IMR-90 (cell line): ENCODE measurements around the gene SNRNP35. TPM values are rescaled to one million over a fixed set of nuclear protein-coding genes. Genes with fewer than 3 reads are reported as not detected.

Source experiments
- ATAC-seq: fragments of 200-7000 bp; cut with Tn5 transposase; 2 replicates; pipeline ENCODE4 v1.9.1; 2020; ENCODE audit warnings: low read depth, mild to moderate bottlenecking, moderate library complexity
- BruUV-seq: library from RNA; stranded (reverse); fragments of 400-500 nt; replicated peaks from 2 replicates; lab custom pipeline; 2021; lab: Mats Ljungman, UMichigan
- CTCF ChIA-PET: fragments of 300-600 bp; formaldehyde crosslinking; extraction: SDS; loops from one replicate; lab custom pipeline; 2021; ENCODE audit warnings: antibody characterized with exemption; lab: Yijun Ruan, JAX
- POLR2A ChIA-PET: fragments of 300-600 bp; sonication (Branson Sonifier 250); formaldehyde crosslinking; loops from one replicate; lab custom pipeline; 2022; ENCODE audit warnings: antibody characterized with exemption; ENCODE audit not compliant: unreplicated experiment; lab: Charles Lee
- DNase-seq: peaks from one replicate; pipeline ENCODE4 v3.0.0; 2013
- H2AFZ ChIP-seq: replicated peaks from 2 replicates; pipeline ENCODE3; 2013; ENCODE audit warnings: low read length, mild to moderate bottlenecking; ENCODE audit not compliant: poor library complexity
- H2AK5ac ChIP-seq: 2 replicates; pipeline ENCODE4 v1.6.1; 2013; ENCODE audit warnings: low read depth, low read length, inconsistent platforms
- H2AK9ac ChIP-seq: replicated peaks from 2 replicates; pipeline ENCODE3; 2013; ENCODE audit warnings: mild to moderate bottlenecking, low read depth, low read length, moderate library complexity; ENCODE audit not compliant: poor library complexity
- H2BK120ac ChIP-seq: 2 replicates; pipeline ENCODE4 v1.6.1; 2013; ENCODE audit warnings: low read depth, low read length, inconsistent platforms
- H2BK15ac ChIP-seq: 3 replicates; pipeline ENCODE4 v1.6.1; 2013; ENCODE audit warnings: low read depth, low read length, inconsistent platforms
- H2BK20ac ChIP-seq: 2 replicates; pipeline ENCODE4 v1.6.1; 2013; ENCODE audit warnings: low read depth, mild to moderate bottlenecking, inconsistent platforms, low read length, moderate library complexity
- H2BK5ac ChIP-seq: 2 replicates; pipeline ENCODE4 v1.6.1; 2013; ENCODE audit warnings: mild to moderate bottlenecking, low read depth, low read length, inconsistent platforms; ENCODE audit not compliant: poor library complexity, severe bottlenecking
- H3K14ac ChIP-seq: replicated peaks from 2 replicates; pipeline ENCODE4 v1.6.1; 2013; ENCODE audit warnings: low read depth, low read length, inconsistent platforms
- H3K18ac ChIP-seq: 2 replicates; pipeline ENCODE4 v1.6.1; 2013; ENCODE audit warnings: low read depth, low read length, control low read depth
- H3K23ac ChIP-seq: 2 replicates; pipeline ENCODE4 v1.6.1; 2013; ENCODE audit warnings: low read depth, low read length, inconsistent platforms
- H3K27ac ChIP-seq: 2 replicates; pipeline ENCODE4 v1.5.1; 2013; ENCODE audit warnings: mild to moderate bottlenecking, control low read depth, low read length; ENCODE audit not compliant: insufficient read depth
- H3K27me3 ChIP-seq: 2 replicates; pipeline ENCODE4 v1.6.1; 2013; ENCODE audit warnings: low read length; ENCODE audit not compliant: control insufficient read depth, insufficient read depth
- H3K36me3 ChIP-seq: 2 replicates; pipeline ENCODE4 v1.6.1; 2013; ENCODE audit warnings: low read length, mixed read lengths; ENCODE audit not compliant: control insufficient read depth, insufficient read depth
- H3K4ac ChIP-seq: 2 replicates; pipeline ENCODE4 v1.6.1; 2013; ENCODE audit warnings: low read depth, low read length, inconsistent platforms
- H3K4me1 ChIP-seq: 2 replicates; pipeline ENCODE4 v1.6.1; 2013; ENCODE audit warnings: low read length, mixed read lengths; ENCODE audit not compliant: control insufficient read depth, insufficient read depth
- H3K4me2 ChIP-seq: 2 replicates; pipeline ENCODE4 v1.6.1; 2013; ENCODE audit warnings: low read depth, mild to moderate bottlenecking, control low read depth, low read length, moderate library complexity
- H3K4me3 ChIP-seq: 2 replicates; pipeline ENCODE4 v1.5.1; 2013; ENCODE audit warnings: low read depth, mild to moderate bottlenecking, control low read depth, low read length, moderate library complexity; ENCODE audit not compliant: insufficient read depth
- H3K56ac ChIP-seq: 2 replicates; pipeline ENCODE4 v1.6.1; 2013; ENCODE audit warnings: low read length, inconsistent platforms; ENCODE audit not compliant: insufficient read depth; ENCODE audit errors: extremely low read depth
- H3K79me1 ChIP-seq, 2 experiments: 2 replicates each; pipeline ENCODE4 v1.6.1; 2013; ENCODE audit warnings: low read length in 2 of 2, inconsistent platforms in 1 of 2, low read depth in 1 of 2
- H3K9ac ChIP-seq: 2 replicates; pipeline ENCODE4 v1.6.1; 2013; ENCODE audit warnings: low read depth, low read length, control low read depth
- H3K9me1 ChIP-seq: 2 replicates; pipeline ENCODE4 v1.6.1; 2013; ENCODE audit warnings: low read length, inconsistent platforms; ENCODE audit not compliant: insufficient read depth
- H3K9me3 ChIP-seq: 2 replicates; pipeline ENCODE4 v1.6.1; 2013; ENCODE audit warnings: low read length; ENCODE audit not compliant: control insufficient read depth, insufficient read depth
- H4K20me1 ChIP-seq: 2 replicates; pipeline ENCODE4 v1.6.1; 2013; ENCODE audit warnings: low read length, inconsistent platforms; ENCODE audit not compliant: insufficient read depth
- H4K5ac ChIP-seq: 2 replicates; pipeline ENCODE4 v1.6.1; 2013; ENCODE audit warnings: mild to moderate bottlenecking, low read depth, low read length, control low read depth
- H4K8ac ChIP-seq, 2 experiments: 2 replicates each; pipeline ENCODE4 v1.6.1; 2013; ENCODE audit warnings: low read depth in 2 of 2, low read length in 2 of 2, control low read depth in 1 of 2, inconsistent platforms in 1 of 2
- H4K91ac ChIP-seq: 2 replicates; pipeline ENCODE4 v1.6.1; 2013; ENCODE audit warnings: low read depth, low read length, inconsistent platforms; ENCODE audit not compliant: insufficient read depth
- BHLHE40 ChIP-seq: fragments of 150-350 bp; IDR thresholded peaks from 2 replicates; pipeline ENCODE4 v1.6.1; 2016; ENCODE audit warnings: mild to moderate bottlenecking, low read depth, low read length
- CEBPB ChIP-seq: IDR thresholded peaks from 2 replicates; pipeline ENCODE4 v1.6.1; 2012; ENCODE audit warnings: low read depth, low read length, improper control_type of control experiment
- CHD1 ChIP-seq: IDR thresholded peaks from 2 replicates; pipeline ENCODE4 v1.6.1; 2012; ENCODE audit warnings: low read depth, low read length, improper control_type of control experiment
- CTCF ChIP-seq: conservative IDR thresholded peaks from 2 replicates; pipeline ENCODE4 v1.5.1; 2012; ENCODE audit warnings: mild to moderate bottlenecking, low read depth, low read length, improper control_type of control experiment
- ELK1 ChIP-seq: fragments of 150-350 bp; IDR thresholded peaks from 2 replicates; pipeline ENCODE4 v1.6.1; 2016; ENCODE audit warnings: low read depth, mild to moderate bottlenecking, low read length, moderate library complexity, borderline replicate concordance
- FOS ChIP-seq: fragments of 150-350 bp; IDR thresholded peaks from 2 replicates; pipeline ENCODE4 v1.6.1; 2016; ENCODE audit warnings: low read depth, low read length
- MAFK ChIP-seq: IDR thresholded peaks from 2 replicates; pipeline ENCODE4 v1.6.1; 2012; ENCODE audit warnings: low read depth, low read length, improper control_type of control experiment
- MAZ ChIP-seq: IDR thresholded peaks from 2 replicates; pipeline ENCODE4 v1.6.1; 2012; ENCODE audit warnings: low read depth, mild to moderate bottlenecking, low read length, improper control_type of control experiment, moderate library complexity, borderline replicate concordance
- MXI1 ChIP-seq: IDR thresholded peaks from 2 replicates; pipeline ENCODE4 v1.6.1; 2012; ENCODE audit warnings: low read depth, mild to moderate bottlenecking, low read length, moderate library complexity, borderline replicate concordance
- NFE2L2 ChIP-seq: fragments of 150-350 bp; IDR thresholded peaks from 2 replicates; pipeline ENCODE4 v1.6.1; 2016; ENCODE audit warnings: low read depth, mild to moderate bottlenecking, low read length
- POLR2A ChIP-seq: IDR thresholded peaks from 2 replicates; pipeline ENCODE4 v1.6.1; 2012; ENCODE audit warnings: mild to moderate bottlenecking, low read depth, low read length
- RAD21 ChIP-seq: IDR thresholded peaks from 2 replicates; pipeline ENCODE4 v1.6.1; 2012; ENCODE audit warnings: low read length, improper control_type of control experiment
- RCOR1 ChIP-seq: IDR thresholded peaks from 2 replicates; pipeline ENCODE4 v1.6.1; 2012; ENCODE audit warnings: mild to moderate bottlenecking, low read length, improper control_type of control experiment; ENCODE audit not compliant: insufficient replicate concordance
- RFX5 ChIP-seq: IDR thresholded peaks from 2 replicates; pipeline ENCODE4 v1.8.0; 2012; ENCODE audit warnings: low read depth, mild to moderate bottlenecking, low read length, moderate library complexity
- SMC3 ChIP-seq: fragments of 150-350 bp; IDR thresholded peaks from 2 replicates; pipeline ENCODE4 v1.6.1; 2016; ENCODE audit warnings: low read depth, mild to moderate bottlenecking, antibody characterized with exemption, low read length, moderate library complexity
- USF2 ChIP-seq: fragments of 150-350 bp; IDR thresholded peaks from 2 replicates; pipeline ENCODE4 v1.6.1; 2017; ENCODE audit warnings: mild to moderate bottlenecking, antibody characterized with exemption, low read length, low read depth
- WGBS, 2 experiments: methylation state at CpG; one replicate each; pipeline versions ENCODE4 v1.1.5 to v1.1.7; 2013; ENCODE audit warnings: missing lambda C conversion rate in 2 of 2; ENCODE audit not compliant: insufficient read length in 1 of 2; ENCODE audit errors: extremely low coverage in 2 of 2; 5-methylcytosine and 5-hydroxymethylcytosine counted together
- dilution Hi-C: fragments of 300-500 bp; cut with HindIII; formaldehyde crosslinking; loops from one replicate; pipeline ENCODE4 v1.14.3; 2018; ENCODE audit warnings: low sequenced_read_pairs; ENCODE audit not compliant: unreplicated experiment
- in situ Hi-C: fragments of 300-500 bp; cut with MboI; formaldehyde crosslinking; loops from 3 replicates; pipeline ENCODE4 v1.14.3; 2019; ENCODE audit warnings: low sequenced_read_pairs, inconsistent platforms, mixed read lengths
- intact Hi-C: fragments of 100-400 bp; cut with micrococcal nuclease; formaldehyde crosslinking; loops from 2 replicates; pipeline ENCODE4 v1.10.0; 2022
- polyA plus RNA-seq, 3 experiments: library from polyadenylated mRNA; depleted of rRNA; stranded (reverse); fragments of >200 nt; gene quantifications; 2 replicates each; pipeline ENCODE4 v1.2.3, GENCODE V29; 2012; ENCODE audit warnings: low replicate concordance in 1 of 3
- total RNA-seq: library from RNA; depleted of rRNA; stranded (reverse); fragments of >200 nt; gene quantifications from 2 replicates; pipeline ENCODE4 v1.2.3, GENCODE V29; 2012

The SNRNP35 gene
- total and polyA plus RNA-seq, 2 of the 4 experiments (the other 2 are of a cell fraction): 4.7 to 15.4 TPM

GRCh38 chr12:123475246-123475703, 17.3 kb downstream of the SNRNP35 start:
- no peak overlapping the region for H3K56ac ChIP-seq
- ATAC-seq (no peak), DNase-seq (no peak)
- H2BK20ac ChIP-seq: no peak overlapping the region
- H2AK5ac ChIP-seq: no peak overlapping the region
- H3K4ac ChIP-seq: no peak overlapping the region
- no peaks in the 10 kb centered on the region; the same call in 1 of the 2 replicates for H3K9me1 ChIP-seq
- no TSS peak for BruUV-seq
- peaks cover 23% of the 10 kb centered on the region for H4K20me1 ChIP-seq
- H3K27me3 ChIP-seq: no peaks in the 10 kb centered on the region
- no peak overlapping the region for H3K4me2 ChIP-seq
- H3K18ac ChIP-seq: no peak overlapping the region
- peaks cover 4 to 39% of the 10 kb centered on the region in 2 experiments; a peak in 3 of 4 replicates for H3K79me1 ChIP-seq
- no peak overlapping the region for H2BK5ac ChIP-seq
- H4K5ac ChIP-seq: no peak overlapping the region
- no peak overlapping the region for H2AFZ ChIP-seq
- H3K27ac ChIP-seq: no peak overlapping the region
- CTCF ChIA-PET: no interaction called here
- no peak overlapping the region for H4K8ac ChIP-seq
- POLR2A ChIA-PET: no interaction called here
- 88% methylated on average over 8 of the region's 15 CpGs; no CpG with 5 or more reads in 1 of the 2 experiments for WGBS, 2 experiments
- no peak overlapping the region for H2BK120ac ChIP-seq
- no peak overlapping the region for H3K23ac ChIP-seq
- H3K4me3 ChIP-seq: no peak overlapping the region
- H2AK9ac ChIP-seq: no peak overlapping the region
- no peak overlapping the region for H3K14ac ChIP-seq
- H4K91ac ChIP-seq: no peak overlapping the region
- H3K4me1 ChIP-seq: peaks cover 3% of the 10 kb centered on the region
- dilution Hi-C loops (no loop called here), intact Hi-C loops (no loop called here), in situ Hi-C loops (no loop called here)
- no peak overlapping the region for H2BK15ac ChIP-seq
- no peaks in the 10 kb centered on the region for H3K9me3 ChIP-seq
- no peak overlapping the region for H3K9ac ChIP-seq
- peaks cover 32% of the 10 kb centered on the region for H3K36me3 ChIP-seq
- no peak for TF ChIP-seq CHD1
- TF ChIP-seq RAD21: no peak
- TF ChIP-seq SMC3: no peak
- TF ChIP-seq CTCF: no peak
- TF ChIP-seq NFE2L2: no peak
- no peak for TF ChIP-seq MXI1
- no peak for TF ChIP-seq MAFK
- TF ChIP-seq CEBPB: no peak
- no peak for TF ChIP-seq RCOR1
- TF ChIP-seq RFX5: no peak
- no peak for TF ChIP-seq MAZ
- no peak for TF ChIP-seq USF2
- no peak for TF ChIP-seq ELK1
- no peak for TF ChIP-seq POLR2A
- TF ChIP-seq BHLHE40: no peak
- TF ChIP-seq FOS: no peak
